Umbilical cord (tissue), 2 donors: ENCODE measurements around the gene NIPAL3. TPM values are rescaled to one million over a fixed set of nuclear protein-coding genes. Genes with fewer than 3 reads are reported as not detected.
"Not testable (repeated sequence)": the region's sequence is repeated elsewhere in the genome, so short reads cannot be mapped to it uniquely, and the experiment has no call there.

ENCODE experiments used
- DNase-seq: peaks from one replicate; pipeline ENCODE4 v3.0.0-alpha.2; 2015; ENCODE audit warnings: low spot score
- total RNA-seq: library from RNA; depleted of rRNA; stranded (reverse); fragments of >200 nt; gene quantifications from one replicate; pipeline ENCODE4 v1.2.3, GENCODE V29; 2014; ENCODE audit warnings: low replicate concordance; ENCODE audit not compliant: insufficient read depth

Gene NIPAL3
- total RNA-seq, 1 donor from 2014 or later, result 24.6 TPM

DNA sequence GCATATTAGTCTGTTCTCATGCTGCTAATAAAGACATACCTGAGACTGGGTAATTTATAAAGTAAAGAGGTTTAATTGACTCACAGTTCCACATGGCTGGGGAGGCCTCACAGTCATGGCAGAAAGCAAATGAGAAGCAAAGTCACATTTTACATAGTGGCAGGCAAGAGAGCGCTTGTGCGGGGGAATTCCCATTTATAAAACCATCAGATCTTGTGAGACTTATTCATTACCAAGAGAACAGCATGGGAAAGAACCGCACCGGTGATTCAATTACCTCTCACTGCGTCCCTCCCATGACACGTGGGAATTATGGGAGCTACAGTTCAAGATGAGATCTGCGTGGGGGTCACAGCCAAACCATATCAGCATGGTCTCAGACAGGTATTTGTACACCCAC lies 72.6 kb downstream of the NIPAL3 start:
- not testable (repeated sequence) for DNase-seq

DNA sequence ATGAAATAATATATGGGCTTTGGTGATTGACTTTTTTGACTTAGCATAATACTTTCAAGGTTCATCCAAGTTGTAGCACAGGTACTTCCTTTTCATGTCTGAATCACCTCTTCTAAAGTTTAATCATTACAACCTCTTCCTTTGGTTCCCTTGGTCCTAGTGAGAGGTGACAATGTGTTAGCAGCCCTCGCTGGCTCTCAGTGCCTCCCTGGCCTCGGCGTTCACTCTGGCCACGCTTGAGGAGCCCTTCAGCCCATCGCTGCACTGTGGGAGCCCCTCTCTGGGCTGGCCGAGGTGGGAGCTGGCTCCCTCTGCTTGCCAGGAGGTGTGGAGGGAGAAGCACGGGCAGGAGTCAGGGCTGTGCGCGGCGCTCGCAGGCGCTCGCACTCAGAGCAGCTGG lies 74.1 kb downstream of the NIPAL3 start:
- no peak for DNase-seq

DNA sequence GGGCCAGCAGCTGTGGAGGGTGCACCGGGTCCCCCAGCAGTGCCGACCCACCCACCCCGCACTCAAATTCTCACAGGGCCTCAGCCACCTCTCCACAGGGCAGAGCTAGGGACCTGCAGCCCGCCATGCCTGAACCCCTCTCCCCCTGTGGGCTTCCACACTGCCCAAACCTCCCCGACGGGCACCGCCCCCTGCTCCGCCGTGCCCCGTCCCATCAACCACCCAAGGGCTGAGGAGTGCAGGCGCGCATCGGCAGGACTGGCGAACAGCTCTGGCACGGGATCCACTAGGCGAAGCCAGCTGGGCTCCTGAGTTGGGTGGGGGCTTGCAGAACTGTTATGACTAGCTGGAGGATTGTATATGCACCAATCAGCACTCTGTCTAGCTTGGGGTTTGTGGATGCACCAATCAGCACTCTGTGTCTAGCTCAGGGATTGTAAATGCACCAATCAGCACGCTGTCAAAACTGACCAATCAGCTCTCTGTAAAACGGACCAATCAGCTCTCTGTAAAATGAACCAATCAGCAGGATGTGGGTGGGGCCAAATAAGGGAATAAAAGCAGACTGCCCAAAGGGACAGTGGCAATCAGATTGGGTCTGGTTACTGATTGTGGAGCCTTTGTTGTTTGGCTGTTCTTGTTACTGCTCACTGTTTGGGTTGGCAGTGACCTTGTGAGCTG lies 74.6 kb downstream of the NIPAL3 start:
- no peak for DNase-seq

DNA sequence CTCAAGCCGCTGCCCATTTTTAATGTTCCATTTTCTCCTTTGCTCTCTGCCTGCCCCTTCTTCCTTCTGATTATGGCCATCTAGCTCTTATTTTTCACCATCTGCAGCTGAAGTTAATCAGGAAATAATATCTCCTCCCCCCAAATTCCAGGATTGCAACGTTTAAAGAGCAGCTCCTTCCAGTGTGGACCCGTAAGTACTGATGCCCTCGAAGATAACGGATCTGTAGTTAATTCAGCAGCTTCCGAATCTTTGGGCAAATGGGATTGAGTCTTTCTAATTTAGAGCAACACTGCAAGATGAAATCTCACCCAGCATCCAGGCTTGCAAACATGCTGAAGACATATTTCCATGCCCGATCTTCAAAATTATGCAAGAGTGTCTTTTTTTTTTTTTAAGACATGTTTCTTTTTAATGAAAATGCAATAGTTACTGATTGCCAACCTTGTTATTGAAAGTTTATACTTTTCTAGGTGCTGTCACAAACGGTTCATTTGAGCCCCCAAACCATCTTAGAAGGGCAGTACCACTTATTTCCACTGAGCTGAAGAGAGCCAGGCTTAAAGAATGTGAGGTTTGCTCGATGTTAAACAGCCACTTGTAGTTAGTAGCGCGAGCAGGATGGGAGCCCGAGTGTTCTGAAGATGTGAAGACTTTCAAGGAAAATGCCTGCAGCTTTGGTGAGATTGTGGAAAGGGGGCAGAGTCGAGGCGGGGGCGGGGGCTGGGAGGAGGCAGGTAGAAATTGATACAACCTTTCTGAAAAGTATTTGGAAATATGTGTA lies 76.2 kb downstream of the NIPAL3 start:
- peak; percentile 26 for DNase-seq

DNA sequence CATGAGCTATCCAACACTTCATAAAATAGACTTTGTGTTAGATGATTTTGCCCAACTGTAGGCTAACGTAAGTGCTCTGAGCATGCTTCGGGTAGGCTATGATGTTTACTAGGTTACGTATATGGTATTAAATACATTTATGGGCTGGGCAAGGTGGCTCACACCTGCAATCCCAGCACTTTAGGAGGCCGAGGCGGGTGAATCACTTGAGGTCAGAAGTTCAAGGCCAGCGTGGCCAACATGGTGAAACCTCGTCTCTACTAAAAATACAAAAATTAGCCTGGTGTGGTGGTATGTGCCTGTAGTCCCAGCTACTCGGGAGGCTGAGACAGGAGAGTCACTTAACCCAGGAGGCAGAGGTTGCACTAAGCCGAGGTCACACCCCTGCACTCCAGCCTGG lies 77.3 kb downstream of the NIPAL3 start:
- not testable (repeated sequence) for DNase-seq

DNA sequence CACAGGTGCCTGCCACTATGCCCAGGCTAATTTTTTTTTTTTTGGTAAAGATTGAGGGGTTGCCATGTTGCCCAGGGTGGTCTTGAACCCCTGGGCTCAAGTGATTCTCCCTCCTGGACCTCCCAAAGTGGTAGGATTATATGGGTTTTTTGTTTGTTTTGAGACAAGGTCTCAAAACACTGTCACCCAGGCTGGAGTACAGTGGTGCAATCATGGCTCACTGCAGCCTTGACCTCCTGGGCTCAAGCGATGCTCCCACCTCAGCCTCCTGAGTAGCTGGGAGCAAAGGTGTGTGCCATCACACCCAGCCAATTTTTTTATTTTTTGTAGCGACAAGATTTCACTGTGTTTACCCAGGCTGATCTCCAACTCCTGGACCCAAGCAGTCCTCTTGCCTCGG lies 78.2 kb downstream of the NIPAL3 start:
- no peak for DNase-seq

DNA sequence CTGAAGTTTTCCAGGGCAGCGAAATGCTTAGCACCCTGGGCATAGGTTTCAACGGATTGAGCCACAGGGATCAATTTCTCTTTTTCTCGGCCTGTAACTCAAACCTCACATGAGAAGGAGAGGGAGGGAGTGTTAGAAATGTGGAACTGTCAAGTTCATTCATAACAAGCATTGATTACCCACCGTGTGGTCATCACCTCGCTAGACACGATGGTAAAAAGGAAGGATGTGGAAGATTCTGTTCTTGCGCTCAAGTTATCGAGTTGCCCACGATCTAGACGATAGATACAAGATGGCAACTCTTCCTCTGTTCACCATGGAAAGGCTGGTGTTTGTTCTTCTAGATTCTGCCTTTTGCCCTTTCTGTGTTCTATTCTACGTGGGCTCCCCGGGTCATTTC lies 83.0 kb downstream of the NIPAL3 start:
- no peak for DNase-seq

DNA sequence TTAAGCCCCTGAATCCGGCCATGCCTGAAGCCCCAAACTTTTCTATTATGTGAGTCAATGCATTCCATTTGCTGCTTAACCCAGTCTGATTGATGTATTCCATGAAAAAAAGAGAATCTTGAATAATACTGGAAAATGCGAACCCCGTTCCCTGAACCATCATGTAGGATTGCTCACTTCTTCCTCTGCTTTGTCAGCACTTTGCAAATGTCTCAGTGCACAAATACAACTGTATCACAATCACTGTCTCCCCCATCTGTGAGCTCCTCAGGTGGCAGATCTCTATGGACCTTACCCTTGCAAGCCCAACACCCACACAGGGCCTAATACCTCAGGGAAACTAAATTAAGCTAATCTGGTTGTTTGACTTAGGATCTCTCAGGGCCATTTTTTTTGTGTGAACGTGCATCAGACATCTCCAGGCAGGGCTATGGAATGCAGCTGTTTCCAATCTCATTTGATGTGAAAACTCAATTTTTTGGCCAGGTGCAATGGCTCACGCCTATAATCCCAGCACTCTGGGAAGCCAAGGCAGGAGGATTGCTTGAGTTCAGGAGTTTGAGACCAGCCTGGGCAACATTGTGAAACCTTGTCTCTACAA lies 84.9 kb downstream of the NIPAL3 start:
- no peak for DNase-seq

DNA sequence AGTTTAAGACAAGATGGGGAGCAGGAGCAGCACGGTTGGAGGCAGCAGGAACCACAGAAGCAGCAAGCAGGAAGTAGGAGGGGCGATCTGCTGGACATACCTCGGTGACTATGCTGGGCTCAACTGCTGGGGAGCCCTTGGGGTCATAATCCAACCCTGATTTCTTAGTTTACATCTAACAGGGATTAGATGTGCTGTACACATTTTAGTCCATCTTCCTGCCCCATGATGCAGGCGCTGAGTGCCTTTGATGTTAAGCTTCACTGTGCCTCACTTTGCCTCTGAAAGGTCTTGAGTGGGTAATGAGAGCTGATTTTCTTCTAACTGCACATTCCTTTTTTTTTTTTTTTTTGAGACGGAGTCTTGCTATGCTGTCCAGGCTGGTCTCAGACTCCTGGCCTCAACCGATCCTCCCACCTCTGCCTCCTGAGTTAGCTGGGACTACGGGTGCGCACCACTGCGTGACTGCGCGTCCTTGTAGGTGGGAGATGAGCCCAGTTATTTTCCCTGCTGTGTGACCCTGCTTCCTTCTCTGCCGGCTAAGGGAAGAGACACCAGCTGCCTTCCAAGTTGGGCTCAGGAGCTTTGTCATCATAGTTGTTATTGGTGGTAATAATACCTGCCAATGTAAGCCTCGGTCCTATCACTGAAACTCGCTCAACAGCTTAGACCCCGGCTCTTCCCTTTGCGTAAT lies 85.9 kb downstream of the NIPAL3 start:
- no peak for DNase-seq

DNA sequence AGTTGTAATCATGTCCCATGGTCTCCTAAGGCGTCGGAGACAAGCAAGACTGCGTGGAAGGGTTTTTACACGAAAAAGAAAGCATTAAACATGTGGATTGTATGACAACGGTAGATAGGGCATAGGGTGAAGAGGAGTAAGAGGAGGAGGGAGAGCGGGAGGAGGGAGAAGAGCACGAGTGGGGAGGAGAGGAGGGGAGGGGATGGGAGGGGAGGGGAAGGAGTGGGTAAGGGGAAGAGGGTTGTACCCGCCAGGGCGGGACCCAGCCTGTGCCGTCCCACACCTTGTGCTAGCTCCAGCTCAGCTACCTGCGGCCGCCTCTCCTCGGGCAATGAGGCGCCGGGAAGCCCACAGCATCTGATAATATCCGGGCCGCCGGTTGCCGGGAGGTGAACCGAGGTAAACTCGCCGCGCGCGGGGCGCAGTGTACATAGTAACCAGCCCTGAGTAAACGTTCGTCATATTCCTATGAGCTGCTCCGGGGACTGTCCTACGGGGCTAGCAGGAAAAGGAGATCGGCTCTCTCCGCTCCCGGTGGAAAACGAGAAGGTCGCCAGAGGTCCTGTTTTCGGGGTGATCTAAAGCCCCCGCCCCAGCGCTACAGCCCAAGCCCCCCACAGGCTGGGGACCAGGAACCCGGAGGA lies 86.6 kb downstream of the NIPAL3 start:
- peak; percentile 51 for DNase-seq

DNA sequence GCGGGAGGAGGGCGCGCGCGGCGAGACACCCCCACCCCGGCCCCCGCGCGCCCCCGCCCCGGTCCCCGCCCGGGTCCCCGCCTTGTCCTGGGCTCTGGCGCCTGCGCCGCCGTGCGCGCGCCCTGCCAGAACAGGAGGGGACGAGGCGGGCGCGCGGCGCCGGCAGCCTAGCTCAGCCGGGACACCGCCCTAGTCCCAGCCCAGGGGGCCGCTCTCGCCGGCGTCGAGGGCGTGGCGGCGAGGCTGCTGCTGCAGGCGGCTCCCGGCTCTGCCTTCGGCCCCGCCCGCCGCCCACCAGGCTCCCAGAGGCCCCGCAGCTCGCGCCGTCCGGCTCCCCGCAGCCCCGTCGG lies 87.1 kb downstream of the NIPAL3 start, which contains the start of gene RCAN3:
RCAN3 (plus strand) TSS at position 128 of the 350 bp plus-strand sequence. CDS start 11,537 bp downstream, outside the sequence.
- peak; percentile 93 for DNase-seq

DNA sequence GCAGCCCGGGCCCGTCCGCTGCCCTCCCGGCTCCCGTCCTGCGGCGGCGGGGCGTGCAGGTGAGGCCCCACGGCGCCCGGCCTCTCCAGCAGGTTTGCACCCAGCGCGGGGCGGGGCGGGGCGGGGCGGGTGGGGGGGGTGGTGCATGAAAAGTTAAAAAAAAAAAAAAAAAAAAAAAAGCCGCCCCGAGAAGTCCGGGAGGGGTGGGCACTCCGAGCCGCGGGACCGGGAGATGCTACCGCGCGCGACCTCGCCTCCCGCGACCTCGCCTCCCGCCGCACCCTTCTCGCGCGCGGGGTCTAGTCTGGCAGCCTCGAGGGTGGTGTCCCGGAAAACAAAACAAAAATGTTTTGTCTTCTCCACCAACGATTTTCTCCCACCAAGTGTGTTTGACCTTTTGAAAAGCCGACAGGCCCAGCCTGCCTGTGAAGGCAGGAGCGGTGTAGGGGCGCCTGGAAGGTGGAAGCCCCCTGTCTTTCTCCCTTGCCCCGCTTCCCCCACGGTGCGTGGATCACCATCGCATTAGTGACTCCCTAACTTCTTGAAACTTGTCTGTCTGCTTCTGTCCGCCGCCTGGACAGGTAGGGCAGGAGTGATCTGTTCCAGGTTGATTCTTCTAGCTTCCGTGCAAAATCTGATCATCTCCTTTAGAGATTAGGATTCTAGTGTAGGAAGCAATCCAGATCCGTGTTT lies 87.6 kb downstream of the NIPAL3 start:
- no peak for DNase-seq

DNA sequence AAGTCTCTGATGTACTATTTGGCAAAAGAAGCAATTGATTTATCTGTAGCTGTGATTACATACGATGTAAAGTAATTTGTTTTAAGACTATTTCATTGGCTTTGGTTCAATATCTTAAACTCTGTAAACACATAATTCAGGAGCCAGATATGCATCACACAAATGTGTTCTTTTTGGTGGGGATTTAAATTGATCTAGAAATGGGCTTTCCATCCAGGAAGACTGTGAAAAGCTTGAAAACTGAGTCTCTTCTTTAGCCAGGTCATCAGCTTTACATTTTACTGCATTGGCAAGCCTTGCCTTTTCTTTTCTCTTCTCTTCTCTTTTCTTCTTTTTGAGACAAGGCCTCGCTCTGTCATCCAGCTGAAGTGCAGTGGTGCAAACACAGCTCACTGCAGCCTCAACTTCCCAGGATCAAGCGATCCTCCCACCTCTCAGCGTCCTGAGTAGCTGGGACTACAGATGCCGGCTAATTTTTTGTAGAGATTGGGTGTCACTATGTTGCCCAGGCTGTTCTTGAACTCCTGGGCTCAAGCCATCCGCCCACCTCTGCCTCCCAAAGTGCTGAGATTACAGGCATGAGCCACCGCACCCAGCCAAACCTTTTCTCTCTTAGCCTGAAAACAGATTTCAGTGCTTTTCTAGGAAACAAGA lies 88.4 kb downstream of the NIPAL3 start:
- DNase-seq, result no peak

DNA sequence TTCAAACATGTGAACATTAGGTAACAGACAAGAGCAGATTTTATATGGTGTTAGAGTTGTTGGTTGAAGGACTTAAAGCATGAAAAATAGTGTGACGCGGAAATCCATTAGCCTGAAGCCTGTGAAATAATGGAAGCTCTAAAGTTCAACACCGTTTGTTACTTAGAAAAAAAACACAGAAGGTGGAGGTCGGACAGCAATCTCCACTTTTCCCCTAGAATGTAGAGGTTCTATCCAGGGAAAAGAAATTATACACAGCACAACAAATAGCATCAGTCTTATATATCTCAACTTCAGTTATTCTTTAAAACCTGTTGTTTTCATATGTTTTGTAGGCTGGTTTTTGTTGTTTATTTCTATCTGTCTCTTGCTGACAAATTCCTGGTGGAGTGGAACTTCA lies 89.0 kb downstream of the NIPAL3 start:
- DNase-seq, result no peak

DNA sequence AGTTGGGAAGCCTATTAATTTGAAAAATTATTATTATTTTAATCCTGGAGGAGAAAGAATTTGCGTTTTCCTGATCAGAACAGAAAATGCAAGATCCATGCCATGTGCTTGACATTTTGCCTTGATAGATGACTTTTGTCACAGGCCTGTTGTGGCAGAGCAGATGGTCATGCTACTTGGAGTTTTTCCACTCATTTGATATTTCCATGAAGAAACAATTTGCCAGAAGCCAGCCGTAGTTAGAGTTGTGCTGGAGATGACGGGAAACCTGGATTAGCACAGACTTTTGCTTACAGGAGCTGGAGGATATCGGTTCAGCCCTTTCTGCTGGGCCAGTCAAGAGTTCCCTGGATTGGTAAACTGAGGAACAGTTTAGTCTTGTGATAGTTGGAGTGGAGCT lies 90.2 kb downstream of the NIPAL3 start:
- no peak for DNase-seq

DNA sequence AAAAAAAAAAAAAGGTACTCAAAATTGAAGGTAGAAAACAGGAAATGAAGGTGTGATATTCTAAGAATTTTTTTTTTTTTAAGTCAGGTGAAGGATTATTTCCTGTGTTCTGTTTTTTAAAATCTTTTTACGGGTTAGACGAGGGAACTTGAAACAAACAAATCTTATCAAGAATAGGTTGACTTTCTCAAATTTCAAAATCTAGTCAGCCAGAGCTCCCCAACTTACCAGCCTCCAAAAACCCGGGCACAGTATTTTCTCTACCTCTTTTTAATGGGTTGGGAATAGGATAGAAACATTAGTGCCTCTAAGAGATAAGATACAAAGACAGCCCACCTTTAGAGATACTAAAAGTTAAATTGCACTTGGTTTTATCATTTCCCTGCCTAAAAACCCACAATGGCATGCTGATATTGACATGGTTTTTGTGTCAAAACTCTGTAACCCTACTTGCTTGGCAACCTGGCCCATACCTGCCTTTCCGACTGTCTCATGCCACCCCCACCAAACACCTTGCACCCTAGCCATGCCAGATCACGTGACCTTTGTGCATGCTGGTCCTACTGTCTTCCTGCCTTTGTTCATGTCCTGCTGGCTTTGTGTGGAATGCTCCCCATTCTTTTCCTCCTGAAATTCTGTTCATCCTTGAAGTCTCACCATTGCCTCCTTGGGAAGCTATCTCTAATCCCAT lies 91.2 kb downstream of the NIPAL3 start:
- no peak for DNase-seq

DNA sequence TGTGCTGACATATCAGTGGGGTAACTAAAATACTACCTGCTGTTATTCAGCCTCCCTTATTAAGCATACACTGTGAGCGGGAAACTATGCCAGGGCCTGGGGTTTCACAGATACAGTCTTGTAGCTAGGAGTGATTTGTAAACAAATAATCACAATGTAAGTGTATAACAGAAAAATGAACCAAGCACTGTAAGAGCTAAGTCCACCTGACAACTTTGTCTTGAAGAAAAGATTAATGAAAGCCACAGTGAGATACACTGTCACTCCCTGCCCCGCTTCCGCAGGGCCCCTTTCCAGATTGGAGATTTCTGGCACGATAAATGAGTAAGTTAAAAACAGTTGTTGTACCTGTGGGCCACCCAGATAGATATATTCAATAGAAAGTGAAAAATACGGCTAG lies 91.8 kb downstream of the NIPAL3 start:
- DNase-seq, result no peak

DNA sequence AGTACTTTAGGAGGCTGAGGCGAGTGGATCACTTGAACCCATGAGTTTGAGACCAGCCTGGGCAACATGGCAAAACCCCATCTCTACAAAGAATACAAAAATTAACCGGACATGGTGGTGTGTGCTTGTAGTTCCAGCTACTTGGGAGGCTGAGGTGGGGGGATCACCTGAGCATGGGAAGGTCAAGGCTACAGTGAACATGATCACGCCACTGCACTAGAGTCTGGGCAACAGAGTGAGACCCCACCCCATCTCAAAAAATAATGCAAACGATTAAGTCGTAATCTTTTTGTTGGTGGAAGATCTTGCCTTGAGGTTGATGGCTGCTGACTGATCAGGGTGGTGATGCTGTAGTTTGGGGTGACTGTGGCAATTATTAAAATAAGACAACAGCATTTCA lies 93.3 kb downstream of the NIPAL3 start:
- no peak for DNase-seq

DNA sequence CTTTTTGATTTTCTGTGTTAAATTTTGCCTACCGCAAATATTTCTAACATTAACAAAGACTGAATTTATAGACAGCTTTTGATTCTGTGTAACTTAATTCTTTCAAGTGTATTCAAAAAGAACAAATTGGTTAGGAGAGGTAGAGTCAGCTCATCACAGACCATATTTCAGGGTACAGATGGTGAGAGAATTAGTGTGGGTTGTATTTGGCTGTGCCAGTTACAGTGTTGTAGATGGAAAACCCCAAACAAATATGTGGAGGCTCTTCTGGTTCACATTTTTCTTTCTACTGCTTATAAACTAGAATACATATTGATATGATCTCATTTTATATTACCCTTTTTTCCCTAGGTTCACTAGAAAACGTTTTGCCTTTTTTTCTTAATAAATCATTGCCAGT lies 98.1 kb downstream of the NIPAL3 start:
- no peak for DNase-seq

DNA sequence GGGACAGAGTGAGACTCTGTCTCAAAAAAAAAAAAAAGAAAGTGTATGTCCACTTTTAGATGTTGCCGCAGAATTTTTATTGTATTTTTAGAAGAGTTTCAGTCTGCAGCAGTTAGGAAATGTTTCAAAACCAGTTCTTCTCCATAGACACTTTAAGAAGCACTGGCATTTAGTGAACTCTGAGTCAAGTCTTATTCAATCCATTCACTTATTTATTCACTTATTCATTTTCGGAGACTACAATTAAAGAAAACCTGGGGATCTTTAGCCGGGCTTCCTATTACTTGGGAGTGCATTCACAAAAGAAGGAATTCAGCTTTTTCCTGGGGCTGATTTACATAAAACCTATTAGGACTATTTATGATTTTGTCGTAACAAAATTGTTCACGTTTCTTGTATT lies 99.3 kb downstream of the NIPAL3 start:
- DNase-seq, result no peak
